SU-DHL-6 (cell line): ENCODE measurements around the gene GAMT.

Experiments
- H2AFZ ChIP-seq: fragments of 200-600 bp; sonication (generic); 2 replicates; pipeline ENCODE4 v1.6.1; 2014; ENCODE audit warnings: low read depth, mild to moderate bottlenecking, moderate library complexity, mixed read lengths, antibody characterized with exemption, low read length; ENCODE audit not compliant: severe bottlenecking
- H3F3A ChIP-seq: fragments of 200-600 bp; shearing (Covaris generic); 2 replicates; pipeline ENCODE4 v1.6.0; 2016; ENCODE audit warnings: antibody characterized with exemption, mild to moderate bottlenecking; ENCODE audit not compliant: insufficient read depth
- H3K27ac ChIP-seq: fragments of 200-600 bp; sonication (generic); 2 replicates; pipeline ENCODE4 v1.5.1; 2016; ENCODE audit warnings: low read depth, mild to moderate bottlenecking, low read length, moderate library complexity, mixed read lengths
- H3K27me3 ChIP-seq: fragments of 200-600 bp; sonication (generic), shearing (Covaris generic); 2 replicates; pipeline ENCODE4 v1.6.0; 2014; ENCODE audit warnings: mild to moderate bottlenecking, low read length
- H3K36me3 ChIP-seq: fragments of 200-600 bp; sonication (generic); 2 replicates; pipeline ENCODE4 v1.6.1; 2014; ENCODE audit warnings: mild to moderate bottlenecking, low read length, mixed read lengths
- H3K4me2 ChIP-seq: fragments of 300-600, 200-600 bp; shearing (Covaris generic), sonication (generic); 2 replicates; pipeline ENCODE4 v1.6.0; 2014; ENCODE audit warnings: low read length, low read depth, mild to moderate bottlenecking; ENCODE audit not compliant: poor library complexity, severe bottlenecking
- H3K4me3 ChIP-seq: fragments of 200-600 bp; sonication (generic); 2 replicates; pipeline ENCODE4 v1.5.1; 2014; ENCODE audit warnings: antibody characterized with exemption, low read length, mild to moderate bottlenecking, mixed read lengths; ENCODE audit not compliant: insufficient read depth, poor library complexity, severe bottlenecking
- H3K79me2 ChIP-seq: fragments of 200-600 bp; sonication (generic); 2 replicates; pipeline ENCODE4 v1.6.1; 2014; ENCODE audit warnings: mild to moderate bottlenecking, low read length, moderate library complexity; ENCODE audit not compliant: insufficient read depth
- H3K9ac ChIP-seq: fragments of 200-600 bp; sonication (generic); 2 replicates; pipeline ENCODE4 v1.7.0; 2014; ENCODE audit warnings: mild to moderate bottlenecking, low read length
- H3K9me2 ChIP-seq: fragments of 200-600 bp; sonication (generic); replicated peaks from 2 replicates; pipeline ENCODE4 v1.6.1; 2014; ENCODE audit warnings: low read length; ENCODE audit not compliant: insufficient read depth
- H3K9me3 ChIP-seq: fragments of 200-600 bp; sonication (generic); 2 replicates; pipeline ENCODE4 v1.6.1; 2014; ENCODE audit warnings: low read length, mixed read lengths; ENCODE audit not compliant: insufficient read depth
- H4K20me1 ChIP-seq: fragments of 200-600 bp; sonication (generic); 2 replicates; pipeline ENCODE4 v1.6.1; 2014; ENCODE audit warnings: low read depth, mild to moderate bottlenecking, antibody characterized with exemption, low read length, moderate library complexity, mixed read lengths
- EZH2phosphoT487 ChIP-seq: fragments of 200-600 bp; sonication (generic), shearing (Covaris generic); conservative IDR thresholded peaks from 2 replicates; pipeline ENCODE4 v1.6.1; 2018; ENCODE audit warnings: mild to moderate bottlenecking, antibody characterized with exemption, low read length, moderate library complexity, mixed read lengths
- TF ChIP-seq, protein P1 (sequence below): fragments of 200-600 bp; sonication (generic); IDR thresholded peaks from one replicate; pipeline ENCODE4 v1.5.1; 2017; ENCODE audit warnings: antibody characterized with exemption, mild to moderate bottlenecking, low read length, moderate library complexity; ENCODE audit not compliant: insufficient read depth, poor library complexity, severe bottlenecking

GAMT gene

DNA sequence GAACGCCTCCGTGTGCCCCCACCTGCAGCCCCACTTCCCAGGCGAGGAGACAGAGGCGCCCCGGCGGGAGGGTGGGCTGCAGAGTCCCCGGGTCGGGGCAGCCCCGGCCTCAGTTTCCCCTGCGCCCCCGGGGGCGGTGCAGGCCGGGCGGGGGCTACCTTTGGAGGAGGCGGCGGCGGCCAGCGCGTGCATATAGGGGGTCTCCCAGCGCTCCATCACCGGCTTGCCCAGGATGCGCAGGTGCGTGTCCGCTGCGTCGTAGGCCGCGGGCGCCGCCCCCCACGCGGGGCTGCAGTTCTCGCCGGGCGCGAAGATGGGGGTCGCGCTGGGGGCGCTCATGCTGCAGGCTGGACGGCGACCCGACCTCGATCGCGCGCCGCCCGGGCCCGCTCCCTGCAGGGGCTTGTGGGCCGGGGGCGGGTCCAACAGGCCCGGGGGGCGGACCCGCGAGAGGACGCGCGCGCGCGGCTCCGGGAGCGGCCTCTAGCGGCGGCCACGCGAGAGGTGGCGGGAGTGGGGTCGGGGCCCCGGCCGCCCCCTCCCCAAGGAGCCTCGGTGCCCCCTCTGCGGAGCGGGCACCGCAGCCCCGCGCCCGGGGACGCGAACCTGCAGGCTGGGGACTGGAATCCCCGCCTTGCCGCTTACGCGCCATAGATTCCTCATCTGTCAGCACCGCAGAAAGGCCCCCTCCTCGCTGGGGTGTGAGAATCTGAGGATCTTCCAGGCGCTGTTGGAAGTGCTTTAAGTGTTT is at the start of gene GAMT:
Gene GAMT, minus strand, starts transcription at position 405 of the 751 bp plus-strand sequence. Its CDS starts 66 bp downstream, at position 339.
- H3F3A ChIP-seq: 0 out of 2 replicates have a peak, but pooled peaks cover 4% of the 10 kb centered on the region
- peak within 1 kb of the TSS; percentile 94 for H2AFZ ChIP-seq
- no peaks in the 10 kb centered on the region for H3K9me2 ChIP-seq
- H3K9me3 ChIP-seq: no peaks in the 10 kb centered on the region
- no peaks in the 10 kb centered on the region for H3K27me3 ChIP-seq
- no peaks in the 10 kb centered on the region for H3K36me3 ChIP-seq
- peak within 1 kb of the TSS; percentile 77 for H3K4me2 ChIP-seq
- peak within 1 kb of the TSS; percentile 71 for H3K4me3 ChIP-seq
- H3K79me2 ChIP-seq: peaks cover 15% of the 10 kb centered on the region
- H3K9ac ChIP-seq: peak within 1 kb of the TSS; percentile 92
- H3K27ac ChIP-seq: peak within 1 kb of the TSS; percentile 21
- H4K20me1 ChIP-seq: no peaks in the 10 kb centered on the region
- TF ChIP-seq, protein P1, sequence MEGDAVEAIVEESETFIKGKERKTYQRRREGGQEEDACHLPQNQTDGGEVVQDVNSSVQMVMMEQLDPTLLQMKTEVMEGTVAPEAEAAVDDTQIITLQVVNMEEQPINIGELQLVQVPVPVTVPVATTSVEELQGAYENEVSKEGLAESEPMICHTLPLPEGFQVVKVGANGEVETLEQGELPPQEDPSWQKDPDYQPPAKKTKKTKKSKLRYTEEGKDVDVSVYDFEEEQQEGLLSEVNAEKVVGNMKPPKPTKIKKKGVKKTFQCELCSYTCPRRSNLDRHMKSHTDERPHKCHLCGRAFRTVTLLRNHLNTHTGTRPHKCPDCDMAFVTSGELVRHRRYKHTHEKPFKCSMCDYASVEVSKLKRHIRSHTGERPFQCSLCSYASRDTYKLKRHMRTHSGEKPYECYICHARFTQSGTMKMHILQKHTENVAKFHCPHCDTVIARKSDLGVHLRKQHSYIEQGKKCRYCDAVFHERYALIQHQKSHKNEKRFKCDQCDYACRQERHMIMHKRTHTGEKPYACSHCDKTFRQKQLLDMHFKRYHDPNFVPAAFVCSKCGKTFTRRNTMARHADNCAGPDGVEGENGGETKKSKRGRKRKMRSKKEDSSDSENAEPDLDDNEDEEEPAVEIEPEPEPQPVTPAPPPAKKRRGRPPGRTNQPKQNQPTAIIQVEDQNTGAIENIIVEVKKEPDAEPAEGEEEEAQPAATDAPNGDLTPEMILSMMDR: peak; percentile 70
- TF ChIP-seq EZH2phosphoT487: no peak

DNA sequence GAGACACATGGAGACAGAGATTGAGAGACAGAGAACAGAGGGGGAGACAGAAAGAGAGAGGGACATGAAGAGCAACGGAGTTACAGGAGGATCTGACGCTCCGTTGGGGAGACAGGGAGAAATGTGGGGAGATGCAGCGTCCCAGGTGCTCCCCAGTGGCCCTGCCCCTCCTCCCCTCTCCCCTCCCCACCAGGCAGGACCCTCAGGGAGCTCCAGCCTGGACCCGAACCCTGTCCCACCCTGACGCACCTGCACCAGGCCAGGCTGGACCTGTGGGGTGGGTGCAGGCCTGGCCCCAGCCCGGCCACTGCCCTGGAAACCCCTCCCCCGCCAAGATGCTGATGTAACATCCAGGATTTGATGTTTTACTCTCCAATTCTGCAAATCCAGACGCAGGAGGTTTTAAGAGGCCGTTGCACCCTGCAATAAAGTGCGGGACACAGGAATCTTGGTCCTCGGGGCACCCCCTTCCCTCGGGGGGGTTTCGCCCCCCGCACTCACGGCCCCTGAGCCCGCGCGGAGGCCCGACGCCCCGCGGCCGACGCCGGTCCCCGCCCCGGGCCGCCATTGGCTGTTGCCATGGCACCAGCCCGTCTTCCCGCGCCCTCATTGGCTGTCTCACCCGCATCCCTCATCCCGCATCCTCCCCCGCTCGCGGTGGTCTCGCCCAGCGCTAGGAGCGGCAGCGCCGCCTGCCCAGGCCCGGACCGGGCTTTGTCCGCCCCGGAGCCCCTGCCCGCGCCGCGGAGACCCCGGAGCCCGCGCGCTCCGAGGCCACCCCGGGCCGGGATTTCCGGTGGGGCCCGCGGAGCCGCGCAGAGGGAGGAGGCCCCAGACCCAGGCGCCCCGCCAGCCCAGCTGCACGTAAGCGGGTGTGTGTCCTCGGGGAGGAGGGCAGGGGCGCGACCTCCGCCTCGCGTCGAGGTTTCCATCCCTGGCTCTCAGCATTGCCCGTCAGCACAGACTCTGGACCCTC is 48.4 kb upstream of the GAMT start, which contains the start of gene APC2:
Gene APC2, plus strand, starts transcription at position 655 of the 976 bp plus-strand sequence. CDS start 2,881 bp downstream, outside the sequence.
- TF ChIP-seq, protein P1: no peak
- no peak for TF ChIP-seq EZH2phosphoT487
- Histone ChIP-seq H3K4me2 (peak within 1 kb of the TSS; percentile 40), H3K36me3 (no peaks in the 10 kb centered on the region), H4K20me1 (no peaks in the 10 kb centered on the region), H3K79me2 (no peaks in the 10 kb centered on the region), H3K4me3 (no peak within 1 kb of the TSS), H3K9me2 (no peaks in the 10 kb centered on the region), H3K9ac (no peak within 1 kb of the TSS), H3F3A (no peaks in the 10 kb centered on the region), H3K9me3 (no peaks in the 10 kb centered on the region), H2AFZ (no peak within 1 kb of the TSS), H3K27ac (no peak within 1 kb of the TSS), H3K27me3 (no peaks in the 10 kb centered on the region)

DNA sequence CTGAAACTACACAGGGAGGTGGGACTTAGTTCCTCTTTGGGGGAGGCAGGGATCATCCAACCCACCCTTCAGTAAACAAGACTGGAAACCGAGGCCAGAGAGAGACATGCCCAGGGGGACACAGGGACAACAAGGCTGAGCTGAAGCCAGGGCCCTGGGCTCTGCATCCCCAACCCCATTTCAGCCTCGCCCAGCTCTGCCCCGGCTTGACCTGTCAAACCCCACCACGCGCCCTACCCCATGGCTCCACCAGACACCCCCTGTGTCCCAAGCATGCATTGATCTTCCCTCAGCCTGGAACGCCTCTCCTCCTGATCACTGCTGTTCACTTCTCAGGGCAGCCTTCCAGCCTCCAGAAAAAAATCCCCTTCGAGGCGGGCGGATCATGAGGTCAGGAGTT is 46.6 kb upstream of the GAMT start:
- H3K4me3 ChIP-seq: no peak overlapping the region
- H3K27ac ChIP-seq: no peak overlapping the region
- no peaks in the 10 kb centered on the region for H3K9me2 ChIP-seq
- no peaks in the 10 kb centered on the region for H4K20me1 ChIP-seq
- H3K9ac ChIP-seq: no peak overlapping the region
- peaks cover 14% of the 10 kb centered on the region for H3F3A ChIP-seq
- no peaks in the 10 kb centered on the region for H3K36me3 ChIP-seq
- H3K79me2 ChIP-seq: no peaks in the 10 kb centered on the region
- no peaks in the 10 kb centered on the region for H3K9me3 ChIP-seq
- no peak overlapping the region for H2AFZ ChIP-seq
- TF ChIP-seq EZH2phosphoT487: no peak
- TF ChIP-seq, protein P1: no peak
- no peak overlapping the region for H3K4me2 ChIP-seq
- no peaks in the 10 kb centered on the region for H3K27me3 ChIP-seq
